Measurements from ENCODE around the gene ECE1.

ECE1 gene

GRCh38 chr1:21307663-21308305 is 17.5 kb upstream of the ECE1 start:
- no peak for DNase-seq

GRCh38 chr1:21307210-21307609 is 16.9 kb upstream of the ECE1 start:
- DNase-seq: no peak

GRCh38 chr1:21305900-21306189 is 15.6 kb upstream of the ECE1 start:
- DNase-seq: no peak

GRCh38 chr1:21305155-21305899 is 15.1 kb upstream of the ECE1 start:
- DNase-seq: no peak

DNA sequence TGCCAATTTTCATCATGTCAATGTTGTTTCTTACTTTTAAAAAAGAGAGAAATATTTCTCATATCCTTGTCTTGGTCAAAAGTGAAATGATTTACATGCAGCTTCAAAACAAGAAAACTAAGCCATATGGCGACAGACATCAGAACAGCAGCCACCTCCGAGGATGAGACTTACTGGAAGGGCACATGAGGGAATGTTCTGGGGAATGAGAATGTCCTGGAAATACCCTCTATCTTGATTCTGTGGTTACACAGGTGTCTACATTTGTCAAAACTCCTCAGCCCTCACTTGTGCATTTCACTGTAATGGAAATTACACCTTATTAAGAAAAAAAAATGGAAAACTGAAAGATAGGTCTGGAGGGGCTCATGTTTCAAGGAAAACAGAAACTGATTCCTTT is 14.2 kb upstream of the ECE1 start:
- DNase-seq: no peak

- DNase-seq: no peak
Observed at GRCh38 chr1:21302747-21303715, 12.8 kb upstream of the ECE1 start.

GRCh38 chr1:21301794-21302440 is 11.7 kb upstream of the ECE1 start:
- no peak for DNase-seq

DNA sequence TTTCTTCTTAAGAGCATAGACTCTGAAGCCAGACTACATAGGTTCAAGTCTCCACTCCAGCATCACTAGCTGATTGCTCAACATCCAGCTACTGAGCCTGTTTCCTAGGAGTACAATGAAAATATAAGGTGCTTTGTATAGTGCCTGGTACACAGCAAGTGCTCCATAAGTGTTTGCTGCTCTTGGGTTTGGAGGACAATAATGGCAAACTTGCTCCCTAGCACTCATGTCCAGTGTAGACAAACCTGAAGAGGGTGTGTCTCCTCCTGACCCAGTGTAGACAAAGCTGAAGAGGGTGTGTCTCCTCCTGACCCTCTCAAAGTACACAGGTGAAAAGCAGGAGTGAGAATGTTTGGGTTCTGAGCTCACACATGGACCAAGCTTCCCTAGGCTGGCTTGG is 10.5 kb upstream of the ECE1 start:
- no peak for DNase-seq

- DNase-seq: no peak
Observed at GRCh38 chr1:21299780-21300395, 9.6 kb upstream of the ECE1 start.

DNA sequence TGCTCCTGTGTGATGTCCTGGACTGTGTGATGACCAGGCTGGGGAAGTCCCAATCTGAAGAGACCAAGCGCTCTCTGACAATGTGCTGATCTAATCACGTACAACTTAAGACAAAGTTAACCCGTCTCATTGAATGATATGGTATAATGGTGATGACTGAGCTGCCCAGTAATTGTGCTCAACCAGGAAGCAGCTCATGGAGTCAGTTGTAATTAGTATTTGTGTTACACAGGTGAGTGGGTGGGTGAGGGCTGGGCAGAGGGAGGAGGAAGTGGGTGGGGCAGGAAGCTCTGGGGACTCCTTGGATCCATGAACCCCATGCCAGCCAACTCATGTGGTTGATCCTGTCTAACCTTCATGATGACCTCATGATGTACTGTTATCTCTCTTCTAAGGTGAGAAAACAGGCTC is 8.7 kb upstream of the ECE1 start:
- no peak for DNase-seq

GRCh38 chr1:21297975-21298374 is 7.7 kb upstream of the ECE1 start:
- no peak for DNase-seq

GRCh38 chr1:21296509-21297354 is 6.5 kb upstream of the ECE1 start:
- DNase-seq: no peak

- DNase-seq: no peak
Observed at GRCh38 chr1:21295545-21295944, 5.3 kb upstream of the ECE1 start.

GRCh38 chr1:21295002-21295401 is 4.7 kb upstream of the ECE1 start:
- no peak for DNase-seq

DNA sequence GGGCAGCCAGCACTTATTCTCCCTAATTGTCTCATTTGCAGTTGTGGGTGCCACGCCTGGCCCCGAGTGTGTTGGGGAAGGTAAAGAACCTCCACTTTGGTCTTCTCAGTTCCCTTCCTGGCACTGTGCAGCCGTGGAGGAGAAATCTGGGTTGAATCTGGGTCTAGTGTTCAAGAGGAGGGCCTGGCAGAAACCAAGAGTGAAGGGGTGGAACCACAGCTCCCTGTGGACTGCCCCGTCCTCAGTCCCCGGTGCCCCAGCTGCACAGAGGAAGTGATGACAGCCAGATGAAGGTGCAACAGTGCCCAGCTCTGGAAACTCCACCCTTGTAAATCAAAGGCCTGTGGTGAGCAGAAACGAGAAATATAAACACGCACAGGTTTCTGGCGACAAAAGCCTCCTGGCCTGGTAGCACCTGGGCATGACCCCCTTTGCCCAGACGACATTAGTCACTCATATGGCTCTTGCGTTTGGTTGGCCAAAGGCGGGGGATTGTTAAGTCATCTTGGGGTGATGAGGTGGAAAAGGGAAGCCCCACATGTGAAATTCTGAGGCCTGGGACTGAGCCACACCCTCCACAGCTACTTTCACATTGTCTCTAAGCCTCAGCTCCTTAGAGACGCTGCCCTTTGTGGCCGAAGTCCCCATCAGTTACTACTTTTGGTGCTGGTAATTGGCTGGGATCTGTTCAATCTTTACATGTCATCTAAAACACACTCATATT is 4.2 kb upstream of the ECE1 start:
- DNase-seq: peak; percentile 30

- DNase-seq: no peak
Observed at GRCh38 chr1:21293537-21294265, 3.4 kb upstream of the ECE1 start.

- no peak for DNase-seq
Observed at GRCh38 chr1:21292984-21293536, 2.8 kb upstream of the ECE1 start.

DNA sequence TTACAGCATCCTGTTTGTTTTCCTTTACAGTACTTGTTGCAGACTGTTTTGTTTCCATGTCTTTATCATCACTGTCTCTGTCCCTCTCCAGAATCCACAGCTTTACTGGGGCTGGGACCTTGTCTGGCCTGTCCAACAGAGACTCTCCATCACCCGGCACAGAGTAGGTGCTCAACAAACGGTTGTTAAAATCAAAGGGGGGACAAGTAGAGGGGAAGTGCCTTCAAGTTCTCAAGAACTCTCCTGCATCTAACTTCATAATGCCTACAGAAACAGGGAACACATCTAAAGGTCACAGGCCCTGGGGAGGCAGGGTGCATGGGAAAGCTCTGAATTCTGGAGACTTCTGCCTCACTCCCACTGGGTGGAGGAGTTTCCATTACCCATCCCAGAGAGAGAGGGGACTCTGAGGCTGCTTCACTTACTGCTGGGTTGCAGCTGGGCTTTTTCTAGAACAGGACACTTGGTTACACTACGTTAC is 2.3 kb upstream of the ECE1 start:
- no peak for DNase-seq

GRCh38 chr1:21291964-21292363 is 1.7 kb upstream of the ECE1 start:
- no peak for DNase-seq

- no peak for DNase-seq
Observed at GRCh38 chr1:21291184-21291583, 921 bp upstream of the ECE1 start.

All from NCI-H510A treated with DMSO at 0.1 percent for 48 hours (cell line).